Loucy (cell line): ENCODE measurements around the gene HNRNPH3.
"Not testable (repeated sequence)": the region's sequence is repeated elsewhere in the genome, so short reads cannot be mapped to it uniquely, and the experiment has no call there.

Source experiments
- H2AFZ ChIP-seq: fragments of 200-600 bp; sonication (generic); 2 replicates; pipeline ENCODE4 v1.6.0; 2016; ENCODE audit warnings: antibody characterized with exemption, mild to moderate bottlenecking, low read length, moderate library complexity
- H3F3A ChIP-seq: fragments of 200-600 bp; 2 replicates; pipeline ENCODE4 v1.6.0; 2016; ENCODE audit warnings: antibody characterized with exemption, low read depth, mild to moderate bottlenecking
- H3K27me3 ChIP-seq: fragments of 200-600 bp; sonication (generic); 2 replicates; pipeline ENCODE4 v1.6.1; 2014; ENCODE audit warnings: low read length, mild to moderate bottlenecking; ENCODE audit not compliant: insufficient read depth, poor library complexity, severe bottlenecking
- H3K36me3 ChIP-seq: fragments of 200-600 bp; sonication (generic); 2 replicates; pipeline ENCODE4 v1.6.1; 2016; ENCODE audit warnings: low read length; ENCODE audit not compliant: insufficient read depth
- H3K4me1 ChIP-seq: fragments of 200-600 bp; sonication (generic); 2 replicates; pipeline ENCODE4 v1.5.1; 2014; ENCODE audit warnings: low read length, mild to moderate bottlenecking; ENCODE audit not compliant: insufficient read depth, poor library complexity, severe bottlenecking
- H3K4me2 ChIP-seq: fragments of 200-600 bp; sonication (generic); 2 replicates; pipeline ENCODE4 v1.6.0; 2014; ENCODE audit warnings: antibody characterized with exemption, low read length, low read depth, mild to moderate bottlenecking; ENCODE audit not compliant: poor library complexity, severe bottlenecking
- H3K4me3 ChIP-seq: fragments of 200-600 bp; sonication (generic); 2 replicates; pipeline ENCODE4 v1.5.1; 2014; ENCODE audit warnings: low read length, mild to moderate bottlenecking, mixed read lengths; ENCODE audit not compliant: poor library complexity, severe bottlenecking
- H3K79me2 ChIP-seq: fragments of 200-600 bp; sonication (generic); 2 replicates; pipeline ENCODE4 v1.6.1; 2014; ENCODE audit warnings: low read length; ENCODE audit not compliant: insufficient read depth
- H3K9ac ChIP-seq: fragments of 200-600 bp; sonication (generic); 2 replicates; pipeline ENCODE4 v1.6.0; 2014; ENCODE audit warnings: mild to moderate bottlenecking, low read depth, low read length, moderate library complexity; ENCODE audit not compliant: poor library complexity, severe bottlenecking
- H3K9me2 ChIP-seq: fragments of 200-600 bp; sonication (generic); replicated peaks from 2 replicates; pipeline ENCODE4 v1.6.1; 2016; ENCODE audit warnings: low read depth, low read length, mixed read lengths
- H3K9me3 ChIP-seq: fragments of 200-600 bp; sonication (generic); 2 replicates; pipeline ENCODE4 v1.6.1; 2014; ENCODE audit warnings: mild to moderate bottlenecking, antibody characterized with exemption, low read length, low read depth; ENCODE audit not compliant: insufficient read depth
- H4K20me1 ChIP-seq: fragments of 200-600 bp; sonication (generic); 2 replicates; pipeline ENCODE4 v1.6.0; 2014; ENCODE audit warnings: antibody characterized with exemption, low read length, mild to moderate bottlenecking; ENCODE audit not compliant: insufficient read depth, poor library complexity, severe bottlenecking
- CTCF ChIP-seq: fragments of 200-600 bp; sonication (generic); conservative IDR thresholded peaks from 2 replicates; pipeline ENCODE4 v1.5.1; 2014; ENCODE audit warnings: mild to moderate bottlenecking, antibody characterized with exemption, low read length
- EZH2phosphoT487 ChIP-seq: fragments of 200-600 bp; IDR thresholded peaks from 2 replicates; pipeline ENCODE4 v1.6.1; 2018; ENCODE audit warnings: antibody characterized with exemption, mild to moderate bottlenecking, moderate library complexity, borderline replicate concordance

Gene HNRNPH3

DNA sequence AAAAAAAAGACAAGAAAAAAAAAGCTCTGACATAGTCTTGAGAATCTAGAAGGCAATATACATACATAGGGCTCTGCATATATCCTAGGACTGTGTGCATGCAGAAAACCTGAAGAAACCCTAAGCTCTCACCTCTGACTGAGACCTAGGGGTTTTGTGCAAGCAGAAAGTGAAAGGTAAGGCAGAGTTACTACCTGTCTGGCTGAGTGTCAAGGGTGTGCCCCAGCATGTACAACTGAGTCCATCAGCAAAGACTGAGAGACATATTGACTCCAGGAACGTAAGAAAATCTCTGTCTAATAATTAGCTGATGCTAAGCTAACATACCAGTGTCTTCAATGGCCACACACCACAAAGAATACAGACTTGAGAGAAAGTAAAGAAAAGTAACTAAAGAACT lies 16.3 kb upstream of the HNRNPH3 start:
- Histone ChIP-seq H3K27me3 (no peaks in the 10 kb centered on the region), H3F3A (no peaks in the 10 kb centered on the region), H4K20me1 (no peaks in the 10 kb centered on the region), H3K4me1 (peaks cover 4% of the 10 kb centered on the region), H3K79me2 (no peaks in the 10 kb centered on the region), H3K9ac (no peak overlapping the region), H3K4me3 (no peak overlapping the region), H3K9me2 (no peaks in the 10 kb centered on the region), H3K9me3 (peaks cover 8% of the 10 kb centered on the region; the same call in 1 of the 2 replicates), H2AFZ (no peak overlapping the region), H3K36me3 (no peaks in the 10 kb centered on the region), H3K4me2 (no peak overlapping the region)
- no peak for TF ChIP-seq EZH2phosphoT487
- no peak for TF ChIP-seq CTCF

DNA sequence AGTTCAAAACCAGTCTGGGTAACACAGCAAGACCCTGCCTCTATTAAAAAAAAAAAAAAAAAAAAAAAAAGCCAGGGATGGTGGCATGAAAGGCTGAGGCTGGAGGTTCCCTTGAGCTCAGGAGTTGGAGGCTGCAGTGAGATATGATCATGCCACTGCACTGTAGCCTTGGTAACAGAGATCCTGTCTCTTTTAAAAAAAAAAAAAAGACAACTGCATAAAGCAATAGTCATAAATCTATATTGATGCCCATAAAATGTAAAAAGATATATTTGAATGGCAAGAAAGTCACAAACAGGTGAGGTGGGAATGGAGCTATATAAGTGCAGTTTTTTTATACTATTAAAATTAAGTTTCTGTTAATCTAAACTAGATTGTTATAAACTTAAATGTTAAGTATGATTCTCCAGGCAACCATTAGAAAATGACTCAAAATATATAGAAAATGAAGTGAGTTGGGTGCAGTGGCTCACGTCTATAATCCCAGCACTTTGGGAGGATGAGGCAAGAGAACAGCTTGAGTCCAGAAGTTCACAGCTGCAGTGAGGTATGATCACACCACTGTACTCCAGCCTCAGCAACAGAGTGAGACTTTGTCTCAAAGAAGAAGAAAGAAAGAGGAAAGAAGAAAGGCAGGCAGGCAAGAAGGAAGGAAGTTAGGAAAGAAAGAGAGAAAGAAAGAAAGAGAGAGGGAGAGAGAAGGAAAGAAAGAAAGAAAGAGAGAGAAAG lies 13.4 kb upstream of the HNRNPH3 start:
- H3K4me1 ChIP-seq: peaks cover 4% of the 10 kb centered on the region
- H3K9me3 ChIP-seq: peaks cover 8% of the 10 kb centered on the region; the same call in 1 of the 2 replicates
- TF ChIP-seq CTCF (no peak), EZH2phosphoT487 (no peak)
- H2AFZ ChIP-seq: no peak overlapping the region
- H3K79me2 ChIP-seq: no peaks in the 10 kb centered on the region
- H3F3A ChIP-seq: no peaks in the 10 kb centered on the region
- no peaks in the 10 kb centered on the region for H3K36me3 ChIP-seq
- H3K9ac ChIP-seq: no peak overlapping the region
- H4K20me1 ChIP-seq: no peaks in the 10 kb centered on the region
- no peaks in the 10 kb centered on the region for H3K27me3 ChIP-seq
- H3K4me2 ChIP-seq: no peak overlapping the region
- H3K9me2 ChIP-seq: no peaks in the 10 kb centered on the region
- H3K4me3 ChIP-seq: no peak overlapping the region

- H3K9ac ChIP-seq, H3K9me3 ChIP-seq, H3F3A ChIP-seq, H4K20me1 ChIP-seq, H2AFZ ChIP-seq, H3K4me1 ChIP-seq, H3K79me2 ChIP-seq, H3K4me2 ChIP-seq, H3K27me3 ChIP-seq, H3K36me3 ChIP-seq, H3K9me2 ChIP-seq, H3K4me3 ChIP-seq: not testable (repeated sequence)
Measured at GRCh38 chr10:68324396-68324795, 7.5 kb upstream of the HNRNPH3 start.
